SK-N-SH treated with all-trans-retinoic acid at 6 μM for 48 hours (cell line): Measurements from ENCODE around the gene PPFIA1.

Source experiments
- BACH2 ChIP-seq: fragments of 250-450 bp; sonication (Bioruptor Pico); IDR thresholded peaks from 2 replicates; pipeline ENCODE4 v1.9.0; 2021; ENCODE audit warnings: mild to moderate bottlenecking, borderline replicate concordance
- CSDC2 ChIP-seq: fragments of 250-450 bp; sonication (Bioruptor Pico); IDR thresholded peaks from 2 replicates; pipeline ENCODE4 v1.5.0; 2020; ENCODE audit warnings: mild to moderate bottlenecking, moderate library complexity
- GLIS3 ChIP-seq: fragments of 250-450 bp; sonication (Bioruptor Pico); IDR thresholded peaks from 2 replicates; pipeline ENCODE4 v1.5.0; 2020; ENCODE audit warnings: mild to moderate bottlenecking, moderate library complexity
- ISL1 ChIP-seq: fragments of 250-450 bp; sonication (Bioruptor Pico); IDR thresholded peaks from 2 replicates; pipeline ENCODE4 v2.1.2; 2022; ENCODE audit warnings: mild to moderate bottlenecking, moderate library complexity
- PPARA ChIP-seq: fragments of 250-450 bp; sonication (Bioruptor Pico); IDR thresholded peaks from 2 replicates; pipeline ENCODE4 v1.5.0; 2020; ENCODE audit warnings: mild to moderate bottlenecking, borderline replicate concordance
- TCF4 ChIP-seq: fragments of 250-450 bp; sonication (Bioruptor Pico); IDR thresholded peaks from 2 replicates; pipeline ENCODE4 v1.8.0; 2021; ENCODE audit warnings: mild to moderate bottlenecking, moderate library complexity, borderline replicate concordance
- TOX ChIP-seq: fragments of 250-450 bp; sonication (Bioruptor Pico); IDR thresholded peaks from 2 replicates; pipeline ENCODE4 v1.8.0; 2021; ENCODE audit warnings: mild to moderate bottlenecking, moderate library complexity, borderline replicate concordance
- ZFP3 ChIP-seq: fragments of 250-450 bp; sonication (Bioruptor Pico); IDR thresholded peaks from 2 replicates; pipeline ENCODE4 v1.5.0; 2020; ENCODE audit warnings: mild to moderate bottlenecking, moderate library complexity
- ZFP30 ChIP-seq: fragments of 450-650 bp; formaldehyde crosslinking; IDR thresholded peaks from 2 replicates; pipeline ENCODE4 v1.5.0; 2022; ENCODE audit warnings: mild to moderate bottlenecking, moderate library complexity
- TF ChIP-seq, protein P1 (sequence below): fragments of 250-450 bp; sonication (Bioruptor Pico); IDR thresholded peaks from 2 replicates; pipeline ENCODE4 v1.5.1; 2020; ENCODE audit warnings: low read depth, mild to moderate bottlenecking, moderate library complexity
- TF ChIP-seq, protein P2 (sequence below): fragments of 250-450 bp; sonication (Bioruptor Pico); IDR thresholded peaks from 2 replicates; pipeline ENCODE4 v1.8.0; 2021; ENCODE audit warnings: low read depth, mild to moderate bottlenecking, moderate library complexity, borderline replicate concordance
- TF ChIP-seq, protein P3 (sequence below): fragments of 250-450 bp; sonication (Bioruptor Pico); IDR thresholded peaks from 2 replicates; pipeline ENCODE4 v1.8.0; 2020; ENCODE audit warnings: mild to moderate bottlenecking, moderate library complexity, borderline replicate concordance

DNA sequence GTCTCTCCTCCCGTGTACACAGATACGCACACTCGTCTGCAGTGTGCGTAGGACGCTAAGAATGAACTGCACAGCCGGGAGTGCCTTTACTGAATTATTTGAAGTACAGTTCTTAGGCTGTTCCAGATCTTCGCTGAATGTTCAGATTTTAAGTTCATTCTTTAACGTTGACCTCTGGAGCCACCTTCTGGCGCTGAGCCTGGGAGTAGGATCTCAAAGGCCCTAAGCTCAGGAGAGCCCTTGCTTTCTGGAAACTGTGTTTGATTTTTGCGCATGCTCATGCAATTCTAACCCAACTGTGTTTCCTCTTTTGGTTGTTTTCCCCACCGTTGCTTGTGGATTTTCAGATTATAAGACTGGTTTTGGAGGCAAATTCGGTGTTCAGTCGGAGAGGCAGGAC lies 150.6 kb downstream of the PPFIA1 start:
- TF ChIP-seq PPARA (no peak), ZFP30 (no peak), TCF4 (no peak), TOX (CRISPR knock-in tag) (no peak), GLIS3 (CRISPR knock-in tag) (no peak), CSDC2 (no peak), BACH2 (CRISPR knock-in tag) (no peak), ZFP3 (CRISPR knock-in tag) (no peak), ISL1 (CRISPR knock-in tag) (no peak)
- TF ChIP-seq, protein P1, sequence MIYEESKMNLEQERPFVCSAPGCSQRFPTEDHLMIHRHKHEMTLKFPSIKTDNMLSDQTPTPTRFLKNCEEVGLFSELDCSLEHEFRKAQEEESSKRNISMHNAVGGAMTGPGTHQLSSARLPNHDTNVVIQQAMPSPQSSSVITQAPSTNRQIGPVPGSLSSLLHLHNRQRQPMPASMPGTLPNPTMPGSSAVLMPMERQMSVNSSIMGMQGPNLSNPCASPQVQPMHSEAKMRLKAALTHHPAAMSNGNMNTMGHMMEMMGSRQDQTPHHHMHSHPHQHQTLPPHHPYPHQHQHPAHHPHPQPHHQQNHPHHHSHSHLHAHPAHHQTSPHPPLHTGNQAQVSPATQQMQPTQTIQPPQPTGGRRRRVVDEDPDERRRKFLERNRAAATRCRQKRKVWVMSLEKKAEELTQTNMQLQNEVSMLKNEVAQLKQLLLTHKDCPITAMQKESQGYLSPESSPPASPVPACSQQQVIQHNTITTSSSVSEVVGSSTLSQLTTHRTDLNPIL (CRISPR knock-in tag): no peak
- TF ChIP-seq, protein P2, sequence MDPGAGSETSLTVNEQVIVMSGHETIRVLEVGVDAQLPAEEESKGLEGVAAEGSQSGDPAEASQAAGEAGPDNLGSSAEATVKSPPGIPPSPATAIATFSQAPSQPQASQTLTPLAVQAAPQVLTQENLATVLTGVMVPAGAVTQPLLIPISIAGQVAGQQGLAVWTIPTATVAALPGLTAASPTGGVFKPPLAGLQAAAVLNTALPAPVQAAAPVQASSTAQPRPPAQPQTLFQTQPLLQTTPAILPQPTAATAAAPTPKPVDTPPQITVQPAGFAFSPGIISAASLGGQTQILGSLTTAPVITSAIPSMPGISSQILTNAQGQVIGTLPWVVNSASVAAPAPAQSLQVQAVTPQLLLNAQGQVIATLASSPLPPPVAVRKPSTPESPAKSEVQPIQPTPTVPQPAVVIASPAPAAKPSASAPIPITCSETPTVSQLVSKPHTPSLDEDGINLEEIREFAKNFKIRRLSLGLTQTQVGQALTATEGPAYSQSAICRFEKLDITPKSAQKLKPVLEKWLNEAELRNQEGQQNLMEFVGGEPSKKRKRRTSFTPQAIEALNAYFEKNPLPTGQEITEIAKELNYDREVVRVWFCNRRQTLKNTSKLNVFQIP (CRISPR knock-in tag): no peak
- TF ChIP-seq, protein P3, sequence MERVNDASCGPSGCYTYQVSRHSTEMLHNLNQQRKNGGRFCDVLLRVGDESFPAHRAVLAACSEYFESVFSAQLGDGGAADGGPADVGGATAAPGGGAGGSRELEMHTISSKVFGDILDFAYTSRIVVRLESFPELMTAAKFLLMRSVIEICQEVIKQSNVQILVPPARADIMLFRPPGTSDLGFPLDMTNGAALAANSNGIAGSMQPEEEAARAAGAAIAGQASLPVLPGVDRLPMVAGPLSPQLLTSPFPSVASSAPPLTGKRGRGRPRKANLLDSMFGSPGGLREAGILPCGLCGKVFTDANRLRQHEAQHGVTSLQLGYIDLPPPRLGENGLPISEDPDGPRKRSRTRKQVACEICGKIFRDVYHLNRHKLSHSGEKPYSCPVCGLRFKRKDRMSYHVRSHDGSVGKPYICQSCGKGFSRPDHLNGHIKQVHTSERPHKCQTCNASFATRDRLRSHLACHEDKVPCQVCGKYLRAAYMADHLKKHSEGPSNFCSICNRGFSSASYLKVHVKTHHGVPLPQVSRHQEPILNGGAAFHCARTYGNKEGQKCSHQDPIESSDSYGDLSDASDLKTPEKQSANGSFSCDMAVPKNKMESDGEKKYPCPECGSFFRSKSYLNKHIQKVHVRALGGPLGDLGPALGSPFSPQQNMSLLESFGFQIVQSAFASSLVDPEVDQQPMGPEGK (CRISPR knock-in tag): no peak
